SH-SY5Y (cell line): ENCODE data around the gene PTMA.

Source experiments
- GATA2 ChIP-seq: IDR thresholded peaks from 2 replicates; pipeline ENCODE4 v1.6.1; 2011; ENCODE audit warnings: mild to moderate bottlenecking, low read depth, low read length
- GATA3 ChIP-seq: IDR thresholded peaks from 2 replicates; pipeline ENCODE4 v1.6.1; 2011; ENCODE audit warnings: low read depth, mild to moderate bottlenecking, low read length, moderate library complexity

PTMA gene, protein sequence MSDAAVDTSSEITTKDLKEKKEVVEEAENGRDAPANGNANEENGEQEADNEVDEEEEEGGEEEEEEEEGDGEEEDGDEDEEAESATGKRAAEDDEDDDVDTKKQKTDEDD

DNA sequence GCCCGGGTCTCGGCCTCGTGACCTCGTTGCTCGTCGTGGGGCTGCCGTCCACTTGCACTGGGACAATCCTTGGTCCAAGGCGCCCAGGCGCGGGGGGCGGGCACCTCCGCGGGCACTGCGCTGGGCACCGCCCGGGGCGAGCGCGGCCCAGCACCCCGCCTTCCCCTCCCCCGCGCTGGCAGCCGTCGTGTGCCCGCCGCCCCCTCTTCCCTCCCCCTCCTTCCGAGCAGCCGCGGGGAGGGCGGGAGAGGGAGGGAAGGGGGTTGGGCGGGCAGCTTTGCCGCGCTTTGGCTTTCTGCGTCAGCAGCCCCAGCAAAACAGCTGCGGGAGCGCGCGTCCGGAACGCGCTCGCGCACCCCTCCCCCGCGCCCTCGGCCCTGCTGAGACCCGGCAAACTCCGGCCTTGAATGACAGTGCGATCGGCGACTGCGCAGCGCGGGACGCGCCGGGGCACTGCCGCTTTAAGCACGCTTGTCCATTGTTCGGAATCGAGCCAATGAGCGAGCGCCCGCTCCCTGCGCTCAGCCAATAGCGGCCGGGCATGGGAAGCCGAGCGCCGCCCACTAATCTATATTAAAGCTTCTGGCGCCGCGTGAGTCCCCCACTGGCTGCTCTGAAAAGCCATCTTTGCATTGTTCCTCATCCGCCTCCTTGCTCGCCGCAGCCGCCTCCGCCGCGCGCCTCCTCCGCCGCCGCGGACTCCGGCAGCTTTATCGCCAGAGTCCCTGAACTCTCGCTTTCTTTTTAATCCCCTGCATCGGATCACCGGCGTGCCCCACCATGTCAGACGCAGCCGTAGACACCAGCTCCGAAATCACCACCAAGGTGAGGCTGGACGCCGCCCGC lies at the start of gene PTMA:
Gene PTMA, plus strand, starts transcription at position 599 of the 846 bp plus-strand sequence. Its CDS starts 182 bp downstream, at position 781.
- TF ChIP-seq GATA2 (no peak), GATA3 (no peak)

GRCh38 chr2:231660860-231661259 lies 47.5 kb upstream of the PTMA start:
- TF ChIP-seq GATA3 (no peak), GATA2 (no peak)

- TF ChIP-seq GATA3 (no peak), GATA2 (no peak)
Measured at GRCh38 chr2:231661422-231662027, 46.8 kb upstream of the PTMA start.

- TF ChIP-seq GATA2 (no peak), GATA3 (no peak)
Measured at GRCh38 chr2:231662028-231662810, 46.1 kb upstream of the PTMA start.

DNA sequence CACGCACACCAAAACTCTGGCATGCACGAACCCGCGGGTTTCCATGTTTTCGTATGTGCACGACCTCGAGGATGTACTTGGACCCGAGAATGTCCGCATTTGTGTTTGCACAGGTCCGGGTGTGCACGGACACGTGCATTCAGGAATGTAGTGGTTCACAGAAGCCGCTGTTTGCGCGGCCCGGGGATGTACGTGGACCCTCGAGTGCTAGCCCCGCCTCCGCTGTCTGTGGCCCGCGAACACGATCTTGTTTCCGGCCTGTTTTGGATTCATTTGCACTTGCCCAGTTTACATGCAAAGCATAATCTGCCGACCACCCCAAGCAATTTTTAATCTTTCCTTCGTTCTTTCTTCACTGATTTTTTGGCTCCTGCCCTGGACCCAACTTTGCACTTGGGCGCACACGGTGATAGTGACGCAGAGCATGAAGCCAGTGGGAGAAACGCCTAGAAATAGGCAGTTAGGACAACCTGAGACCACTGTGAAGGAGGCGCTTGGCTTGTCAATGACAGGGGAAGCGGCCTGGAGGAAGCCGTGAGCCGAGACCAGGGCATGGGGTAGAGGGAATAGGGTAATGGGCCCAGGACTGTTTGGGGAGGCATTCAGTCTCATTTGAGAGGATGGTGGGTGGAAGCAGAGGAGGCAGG lies 45.4 kb upstream of the PTMA start:
- TF ChIP-seq GATA3 (no peak), GATA2 (no peak)

DNA sequence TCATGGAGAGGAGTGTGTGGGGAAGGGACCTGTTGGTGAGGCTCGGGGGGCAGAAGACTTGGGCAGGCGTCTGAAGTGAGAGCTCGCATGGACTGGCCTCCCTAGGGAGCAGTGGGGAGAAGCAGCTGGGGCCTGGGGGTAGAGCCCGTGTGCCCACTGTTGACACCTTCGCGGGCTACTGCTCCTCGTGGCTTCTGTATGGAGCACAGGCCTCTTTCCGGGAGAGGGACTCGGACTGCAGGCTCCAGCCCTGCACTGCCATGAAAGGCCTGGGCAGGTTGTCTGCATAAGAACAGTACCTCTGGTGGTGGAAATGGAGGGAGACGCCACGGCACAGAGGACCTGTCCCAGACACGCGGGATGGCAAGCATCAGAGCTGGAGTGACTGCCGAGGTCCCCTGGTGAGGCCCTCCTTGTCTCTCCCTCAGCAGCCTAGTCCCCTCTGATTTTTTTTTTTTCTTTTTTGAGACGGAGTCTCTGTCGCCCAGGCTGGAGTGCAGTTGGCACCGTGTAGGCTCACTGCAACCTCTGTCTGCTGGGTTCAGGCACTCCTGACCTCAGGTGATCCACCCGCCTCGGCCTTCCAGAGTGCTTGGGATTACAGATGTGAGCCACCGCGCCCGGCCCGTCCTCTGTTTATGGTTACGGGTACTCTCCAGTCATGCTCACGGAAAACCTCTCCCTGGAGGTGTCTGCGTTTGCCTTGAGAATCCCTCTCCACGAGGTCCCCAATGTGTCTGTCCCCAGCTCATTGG lies 44.7 kb upstream of the PTMA start:
- TF ChIP-seq GATA2 (no peak), GATA3 (no peak)

GRCh38 chr2:231664727-231665126 lies 43.6 kb upstream of the PTMA start:
- TF ChIP-seq GATA3 (no peak), GATA2 (no peak)

DNA sequence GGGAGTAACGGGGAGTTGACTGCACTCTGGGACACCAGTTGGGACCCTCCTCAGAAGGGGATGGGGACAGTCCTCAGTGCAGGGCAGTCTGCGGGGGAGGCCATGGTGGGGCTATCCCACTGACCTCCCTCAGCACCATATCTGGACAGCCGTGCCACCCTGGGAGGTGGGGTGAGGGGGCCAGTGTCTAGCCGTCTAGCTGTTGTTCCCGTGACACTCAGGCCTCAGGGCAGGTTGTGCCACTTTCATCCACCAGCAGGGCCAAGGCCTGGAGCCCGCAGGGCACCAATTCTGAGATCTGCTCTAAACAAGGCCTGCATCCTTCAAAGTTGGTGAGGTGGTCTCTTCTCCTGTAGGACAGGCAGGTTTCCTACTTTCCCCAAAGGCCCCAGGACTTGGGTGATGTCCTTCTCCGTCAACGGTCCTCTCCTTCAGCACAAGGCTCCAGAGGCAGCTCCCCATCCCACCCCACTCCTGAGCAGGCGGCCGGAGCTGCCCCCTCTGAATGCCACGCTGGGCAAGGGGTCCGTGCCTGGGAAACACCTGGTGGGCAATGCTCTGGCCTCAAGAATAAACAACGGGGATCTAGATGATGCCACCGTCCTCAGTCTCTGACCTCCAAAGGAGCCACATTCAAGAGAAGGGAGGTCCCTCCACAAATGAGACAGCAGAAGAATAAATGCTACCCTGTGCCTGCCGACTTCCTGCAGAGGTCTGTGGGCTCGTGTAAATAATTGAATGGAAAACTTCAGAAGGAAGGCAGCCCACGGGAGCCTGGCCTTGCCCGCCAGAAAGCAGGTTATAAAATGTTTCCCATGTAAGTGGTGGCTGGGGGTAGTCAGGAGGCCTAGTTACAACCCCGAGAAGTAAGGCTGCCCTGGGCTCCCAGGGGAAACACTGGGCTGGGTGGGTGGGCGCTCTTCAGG lies 42.8 kb upstream of the PTMA start:
- TF ChIP-seq GATA2 (no peak), GATA3 (no peak)

DNA sequence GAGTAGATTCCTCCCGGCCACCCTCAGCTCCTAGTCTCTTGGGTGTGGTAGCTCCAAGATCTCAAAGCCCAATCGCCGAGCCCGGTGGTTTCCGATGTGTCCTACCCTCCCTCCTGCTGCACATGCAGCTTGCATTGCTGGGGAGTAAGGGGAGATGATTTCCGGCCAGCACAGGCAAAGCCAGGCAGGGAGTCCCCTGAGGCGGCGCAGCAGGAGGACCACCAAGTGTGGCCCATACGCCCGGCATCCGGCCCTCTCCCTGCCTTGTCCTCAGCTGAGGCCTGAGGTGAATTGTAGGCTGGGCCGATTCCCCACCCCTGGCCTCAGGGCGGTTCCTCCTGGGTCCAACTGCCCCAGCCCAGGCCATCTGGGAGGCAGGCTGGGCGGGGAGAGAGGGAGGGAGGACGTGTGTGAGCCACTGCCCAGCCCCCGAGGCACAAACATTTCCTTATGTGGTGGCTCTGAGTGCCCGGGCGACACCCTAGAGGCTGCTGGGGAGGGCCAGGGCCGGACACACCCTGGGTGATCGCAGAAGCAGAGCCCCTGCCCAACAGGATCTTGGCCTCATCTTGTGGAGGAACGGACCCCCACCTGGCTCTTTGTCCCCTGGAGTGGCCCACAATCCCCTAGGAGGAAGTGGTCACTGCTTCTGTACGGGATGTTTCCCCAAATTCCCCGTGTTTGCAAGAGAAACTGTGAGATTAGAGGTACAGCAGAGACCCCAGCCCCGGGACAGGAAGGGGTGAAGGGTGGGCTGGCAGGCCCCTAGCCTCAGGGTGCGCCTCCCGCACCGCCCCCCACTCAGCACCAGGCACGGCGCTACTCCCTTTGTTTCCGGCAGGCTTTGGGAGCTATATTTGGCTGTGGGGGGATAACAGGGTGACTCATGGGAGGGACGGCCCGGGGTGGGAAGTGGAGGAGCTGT lies 41.9 kb upstream of the PTMA start:
- TF ChIP-seq GATA2 = no peak
- no peak for TF ChIP-seq GATA3

- TF ChIP-seq GATA3 (no peak), GATA2 (no peak)
Measured at GRCh38 chr2:231667096-231667427, 41.3 kb upstream of the PTMA start.

GRCh38 chr2:231667496-231667895 lies 40.8 kb upstream of the PTMA start:
- TF ChIP-seq GATA2 (no peak), GATA3 (no peak)
